H1 (cell line): Measurements from ENCODE around the gene RHEX. TPM values are rescaled to one million over a fixed set of nuclear protein-coding genes. Genes with fewer than 3 reads are reported as not detected.

Experiments used
- BACH1 ChIP-seq: IDR thresholded peaks from 2 replicates; pipeline ENCODE4 v1.6.1; 2012; ENCODE audit warnings: low read length, improper control_type of control experiment
- BCL11A ChIP-seq, 2 experiments: IDR thresholded peaks; one replicate each; pipeline ENCODE4 v1.6.1; 2011; ENCODE audit warnings: low read depth in 2 of 2, low read length in 2 of 2, mild to moderate bottlenecking in 2 of 2
- MAFK ChIP-seq: IDR thresholded peaks from 2 replicates; pipeline ENCODE4 v1.6.1; 2012; ENCODE audit warnings: low read depth, mild to moderate bottlenecking, improper control_type of control experiment, low read length
- RBBP5 ChIP-seq: IDR thresholded peaks from 2 replicates; pipeline ENCODE4 v1.7.1; 2012; ENCODE audit warnings: low read depth, mild to moderate bottlenecking, inconsistent platforms, low read length, moderate library complexity, borderline replicate concordance
- polyA plus RNA-seq, 7 experiments: library from polyadenylated mRNA; depleted of rRNA in 3 of 7; stranded (reverse) in 5 of 7; unstranded in 2 of 7; fragments of >200 nt in 5 of 7; fragments of 200-250 nt in 2 of 7; gene quantifications; 1 replicate in 5 of 7; 2 replicates in 1 of 7; 4 replicates in 1 of 7; pipeline versions ENCODE4 v1.2.1 to v1.2.3, GENCODE V29; 2011 to 2013; ENCODE audit warnings: missing spikeins in 2 of 7, mixed read lengths in 2 of 7
- total RNA-seq: library from RNA; stranded (reverse); fragmentation: NEBNext Ultra II Directional; extraction: Animal tissue kit (Norgen Biotek cat#: 25700); gene quantifications from 2 replicates; pipeline ENCODE4 v1.2.1, GENCODE V29; 2021
- TF ChIP-seq, protein P1 (sequence below): IDR thresholded peaks from 2 replicates; pipeline ENCODE4 v1.6.1; 2012; ENCODE audit warnings: inconsistent platforms

RHEX gene
- total and polyA plus RNA-seq, 2 of the 8 experiments (the other 6 are each of a cell fraction or from before 2014, with no cell fraction given) = not detected

- TF ChIP-seq BACH1 (no peak), BCL11A (IDR thresholded peaks at IDR 0.05; ENCODE audit: low read depth in 2 of 2, low read length in 2 of 2) (no peak), RBBP5 (no peak), MAFK (no peak)
- TF ChIP-seq, protein P1, sequence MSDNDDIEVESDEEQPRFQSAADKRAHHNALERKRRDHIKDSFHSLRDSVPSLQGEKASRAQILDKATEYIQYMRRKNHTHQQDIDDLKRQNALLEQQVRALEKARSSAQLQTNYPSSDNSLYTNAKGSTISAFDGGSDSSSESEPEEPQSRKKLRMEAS = no peak
Measured at GRCh38 chr1:206112600-206113301, 59.8 kb downstream of the RHEX start (continued).
